ENCODE measurements around the gene CLIP2. TPM values are rescaled to one million over a fixed set of nuclear protein-coding genes. Genes with fewer than 3 reads are reported as not detected.
A peak's percentile ranks its signal among the peaks of the same experiment; 100 is the strongest.
"Not testable (repeated sequence)": the region's sequence is repeated elsewhere in the genome, so short reads cannot be mapped to it uniquely, and the experiment has no call there.

Gene CLIP2
- 10 to 100 TPM; 16.1 to 26.6 TPM for total RNA-seq
- long read RNA-seq, donor 1, full-length matches to known transcripts: 6 of 11 reads
- long read RNA-seq, donor 1, partial matches to known transcripts: 2 of 11 reads
- long read RNA-seq, donor 1, other reads (novel, unspliced or antisense): 3 of 11 reads
- long read RNA-seq, donor 2, partial matches to known transcripts: 1 of 8 reads
- long read RNA-seq, donor 2, other reads (novel, unspliced or antisense): 7 of 8 reads

DNA sequence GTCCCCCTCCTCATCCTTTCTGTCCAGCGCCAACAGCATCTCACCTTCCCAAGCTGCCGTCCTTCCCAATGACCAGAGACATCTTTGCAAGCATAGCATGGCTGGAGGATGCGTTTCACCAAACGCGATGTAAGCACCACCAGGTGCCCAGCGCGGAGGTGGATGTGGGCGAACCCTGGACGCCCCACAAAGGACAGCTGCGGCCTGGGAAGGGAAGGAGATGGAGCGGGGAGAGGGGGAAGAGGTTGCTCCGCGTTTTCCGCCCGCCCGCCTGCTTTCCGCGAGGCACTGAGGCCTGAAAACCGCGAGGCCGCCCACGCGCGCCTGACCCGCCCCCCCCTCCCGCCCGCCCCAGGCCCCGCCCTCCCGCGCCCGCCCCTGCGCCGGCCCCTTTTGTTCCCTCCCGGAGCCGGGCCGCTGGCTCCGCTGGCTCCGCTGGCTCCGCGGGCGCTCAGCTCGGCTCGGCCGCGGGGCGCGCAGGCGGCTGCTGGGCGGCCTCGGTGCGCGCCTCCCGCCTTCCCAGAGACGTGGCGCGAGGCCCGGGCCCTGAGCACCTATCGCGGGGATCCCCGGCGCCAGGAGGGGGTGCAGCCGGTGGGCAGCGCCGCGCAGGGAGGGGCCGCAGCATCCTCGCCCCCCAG is at the start of gene CLIP2:
TSS of gene CLIP2 (plus strand) at position 390 of the 641 bp plus-strand sequence. CDS start 28,140 bp downstream, outside the sequence.
- intact Hi-C loops (cut with DNase I): no loop called here
- peak; percentile 94 for DNase-seq (ENCODE audit: low spot score)

GRCh38 chr7:74240482-74240881 is 48.7 kb upstream of the CLIP2 start:
- intact Hi-C loops (cut with DNase I): no loop called here
- DNase-seq (ENCODE audit: low spot score): no peak

DNA sequence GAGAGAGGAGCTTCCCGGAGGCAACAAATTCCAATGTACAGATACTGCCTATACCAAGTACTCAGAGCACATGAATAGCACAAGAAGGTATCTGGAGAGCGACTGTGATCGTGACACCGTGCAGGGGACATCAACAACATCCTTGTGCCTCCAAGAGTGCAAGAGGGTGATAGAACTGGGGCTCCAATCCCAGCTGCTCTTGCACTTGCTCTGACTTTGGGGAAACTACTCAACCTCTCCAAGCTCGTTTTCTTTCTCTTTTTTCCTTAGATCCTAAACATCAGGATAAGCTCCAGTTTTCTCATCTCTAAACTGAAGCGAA is 47.1 kb upstream of the CLIP2 start:
- no peak for DNase-seq (ENCODE audit: low spot score)
- intact Hi-C loops (cut with DNase I): no loop called here

GRCh38 chr7:74246497-74246896 is 42.7 kb upstream of the CLIP2 start:
- intact Hi-C loops (cut with DNase I): no loop called here
- DNase-seq (ENCODE audit: low spot score): no peak

GRCh38 chr7:74248156-74248555 is 41.1 kb upstream of the CLIP2 start:
- intact Hi-C loops (cut with DNase I): no loop called here
- no peak for DNase-seq (ENCODE audit: low spot score)

DNA sequence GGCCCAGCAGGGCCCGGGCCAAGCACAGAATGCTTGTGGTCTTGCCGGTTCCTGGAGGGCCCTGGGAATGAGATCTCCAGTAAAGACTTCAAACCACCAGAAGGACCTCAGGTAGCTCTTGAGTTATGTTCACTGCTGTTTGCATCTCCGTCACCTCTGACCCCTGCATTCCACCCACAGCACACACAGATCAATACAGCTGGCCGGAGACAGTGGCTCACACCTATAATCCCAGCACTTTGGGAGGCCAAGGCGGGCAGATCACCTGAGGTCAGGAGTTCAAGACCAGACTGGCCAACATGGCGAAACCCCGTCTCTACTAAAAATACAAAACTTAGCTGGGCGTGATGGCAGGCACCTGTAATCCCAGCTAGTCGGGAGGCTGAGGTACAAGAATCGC is 40.1 kb upstream of the CLIP2 start:
- not testable (repeated sequence) for DNase-seq (ENCODE audit: low spot score)

GRCh38 chr7:74252893-74253292 is 36.3 kb upstream of the CLIP2 start:
- no peak for DNase-seq (ENCODE audit: low spot score)

More for the DNA sequence above, 40.1 kb upstream of the CLIP2 start:
- intact Hi-C loops (cut with DNase I): not testable (repeated sequence)

GRCh38 chr7:74253331-74253730 is 35.9 kb upstream of the CLIP2 start:
- no peak for DNase-seq (ENCODE audit: low spot score)
- intact Hi-C loops (cut with DNase I): loop anchor here in 1 of 2 donors (10.0 kb wide), 1 partner anchor 49 kb away; no protein-coding TSS in a partner anchor

More at GRCh38 chr7:74252893-74253292, 36.3 kb upstream of the CLIP2 start:
- intact Hi-C loops (cut with DNase I): loop anchor here in 1 of 2 donors (10.0 kb wide), 1 partner anchor 48 kb away; no protein-coding TSS in a partner anchor

DNA sequence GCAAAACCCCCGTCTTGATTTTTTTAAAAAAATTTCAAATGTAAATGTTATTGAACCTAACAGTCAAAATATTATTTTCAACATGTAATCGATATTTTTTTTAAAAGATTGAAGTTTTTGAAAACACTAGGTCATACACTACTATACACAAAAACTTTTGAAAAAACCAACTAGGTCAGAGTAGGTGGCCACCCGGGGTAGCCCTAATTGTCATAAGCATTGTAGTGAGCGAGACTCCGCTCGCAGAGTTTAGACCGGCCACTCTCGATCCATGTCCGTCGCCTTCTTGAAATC is 35.4 kb upstream of the CLIP2 start:
- no peak for DNase-seq (ENCODE audit: low spot score)
- intact Hi-C loops (cut with DNase I): loop anchor here in 1 of 2 donors (10.0 kb wide), 1 partner anchor 49 kb away; no protein-coding TSS in a partner anchor

- peak; percentile 99 for DNase-seq (ENCODE audit: low spot score)
- intact Hi-C loops (cut with DNase I): loop anchor here in 1 of 2 donors (10.0 kb wide), 1 partner anchor 49 kb away; no protein-coding TSS in a partner anchor
Observed at GRCh38 chr7:74254129-74254857, 34.9 kb upstream of the CLIP2 start, which contains the start of gene RFC2. Gene RFC2 (minus strand): TSS chr7:74254399. CDS start chr7:74254383, 16 bp downstream.

GRCh38 chr7:74254858-74255379 is 34.3 kb upstream of the CLIP2 start:
- intact Hi-C loops (cut with DNase I): loop anchor here in 1 of 2 donors (10.0 kb wide), 1 partner anchor 50 kb away; no protein-coding TSS in a partner anchor
- no peak for DNase-seq (ENCODE audit: low spot score)

- not testable (repeated sequence) for DNase-seq (ENCODE audit: low spot score)
- intact Hi-C loops (cut with DNase I): loop anchor here in 1 of 2 donors (10.0 kb wide), 1 partner anchor 51 kb away; no protein-coding TSS in a partner anchor
Observed at GRCh38 chr7:74255461-74255860, 33.7 kb upstream of the CLIP2 start.

DNA sequence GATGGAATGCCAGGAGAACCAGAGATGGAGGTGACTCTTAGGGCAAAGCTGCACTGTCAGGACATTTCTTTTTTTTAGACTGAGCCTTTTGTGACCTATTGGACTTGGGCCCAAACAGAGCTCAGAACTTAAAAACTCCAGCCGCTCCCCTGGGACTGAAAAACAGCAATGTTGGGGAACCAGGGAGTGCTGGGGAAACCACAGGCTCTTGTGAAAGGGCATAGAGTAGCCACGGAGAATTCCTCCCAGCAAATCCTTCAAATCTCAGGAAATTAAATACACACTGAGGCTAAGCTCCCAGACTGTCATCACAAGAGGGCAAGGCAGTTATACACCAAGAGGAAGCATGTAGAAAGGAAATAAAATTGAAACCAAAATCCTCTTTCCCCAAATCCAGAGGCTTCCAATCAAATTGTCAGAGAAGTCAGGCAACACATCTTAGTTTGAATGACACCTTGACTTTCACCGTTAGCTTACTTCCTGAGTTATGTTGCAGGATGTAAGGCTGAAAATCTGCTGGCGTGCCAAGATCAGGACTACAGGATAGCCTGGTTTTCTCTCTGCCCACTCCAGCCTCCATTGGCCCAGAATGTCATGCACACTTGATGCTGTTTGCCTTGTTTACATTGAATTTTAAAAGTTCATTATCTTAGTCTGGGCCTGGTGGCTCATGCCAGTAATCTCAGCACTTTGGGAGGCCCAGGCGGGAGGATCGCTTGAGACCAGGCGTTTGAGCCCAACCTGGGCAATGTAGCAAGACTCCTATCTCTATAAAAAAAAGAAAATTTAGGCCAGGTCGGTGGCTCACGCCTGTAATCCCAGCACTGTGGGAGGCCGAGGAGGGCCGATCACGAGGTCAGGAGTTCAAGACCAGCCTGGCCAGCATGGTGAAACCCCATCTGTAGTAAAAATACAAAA is 32.5 kb upstream of the CLIP2 start:
- intact Hi-C loops (cut with DNase I): loop anchor here in 1 of 2 donors (10.0 kb wide), 1 partner anchor 52 kb away; no protein-coding TSS in a partner anchor
- no peak for DNase-seq (ENCODE audit: low spot score)

DNA sequence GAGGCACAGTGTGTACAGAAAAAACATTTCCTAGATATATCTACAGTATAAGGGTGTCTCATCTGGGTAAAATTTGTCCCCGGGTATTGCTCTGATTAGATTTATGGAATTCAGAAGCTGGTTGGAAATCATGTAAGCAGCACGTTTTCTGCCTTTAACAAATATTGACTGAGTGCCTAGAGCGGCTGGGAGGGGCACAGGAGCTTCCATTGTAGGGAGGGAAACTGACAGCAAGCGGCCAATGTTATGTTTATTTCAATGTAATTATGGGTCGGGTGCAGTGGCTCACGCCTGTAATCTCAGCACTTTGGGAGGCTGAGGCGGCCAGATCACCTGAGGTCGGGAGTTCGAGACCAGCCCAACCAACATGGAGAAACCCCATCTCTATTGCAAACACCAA is 30.6 kb upstream of the CLIP2 start:
- DNase-seq (ENCODE audit: low spot score): no peak
- intact Hi-C loops (cut with DNase I): loop anchor here in 1 of 2 donors (10.0 kb wide), 1 partner anchor 54 kb away; no protein-coding TSS in a partner anchor

DNA sequence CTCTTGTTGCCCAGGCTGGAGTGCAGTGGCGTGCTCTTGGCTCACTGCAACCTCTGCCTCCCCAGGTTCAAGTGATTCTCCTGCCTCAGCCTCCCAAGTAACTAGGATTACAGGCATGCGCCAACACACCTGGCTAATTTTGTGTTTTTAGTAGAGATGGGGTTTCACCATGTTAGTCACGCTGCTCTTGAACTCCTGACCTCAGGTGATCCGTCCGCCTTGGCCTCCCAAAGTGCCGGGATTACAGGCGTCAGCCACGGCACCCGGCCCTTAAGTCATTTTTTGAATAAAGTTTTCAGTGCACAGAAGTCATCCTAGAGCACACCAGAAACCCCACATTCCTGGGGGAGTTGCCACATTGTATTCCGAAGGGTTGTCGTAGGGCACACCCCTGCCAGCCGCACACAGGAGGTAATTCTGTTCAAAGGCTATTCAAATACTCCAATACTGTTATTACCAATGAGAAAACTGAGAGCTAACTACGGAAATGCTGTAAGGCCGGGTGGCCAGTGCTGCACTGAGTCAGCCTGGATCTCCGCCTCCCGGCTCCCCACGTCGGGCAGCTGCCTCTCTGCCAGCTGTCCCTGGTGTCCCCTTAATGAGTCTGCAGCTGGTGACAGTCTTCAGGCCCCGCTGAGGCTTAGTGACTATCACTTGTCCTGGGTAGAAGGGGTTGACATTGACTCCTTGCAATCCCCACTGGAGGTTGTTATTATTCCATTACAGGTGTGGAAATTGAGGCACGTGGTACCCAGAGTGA is 26.4 kb upstream of the CLIP2 start:
- DNase-seq (ENCODE audit: low spot score): no peak
- intact Hi-C loops (cut with DNase I): no loop called here

DNA sequence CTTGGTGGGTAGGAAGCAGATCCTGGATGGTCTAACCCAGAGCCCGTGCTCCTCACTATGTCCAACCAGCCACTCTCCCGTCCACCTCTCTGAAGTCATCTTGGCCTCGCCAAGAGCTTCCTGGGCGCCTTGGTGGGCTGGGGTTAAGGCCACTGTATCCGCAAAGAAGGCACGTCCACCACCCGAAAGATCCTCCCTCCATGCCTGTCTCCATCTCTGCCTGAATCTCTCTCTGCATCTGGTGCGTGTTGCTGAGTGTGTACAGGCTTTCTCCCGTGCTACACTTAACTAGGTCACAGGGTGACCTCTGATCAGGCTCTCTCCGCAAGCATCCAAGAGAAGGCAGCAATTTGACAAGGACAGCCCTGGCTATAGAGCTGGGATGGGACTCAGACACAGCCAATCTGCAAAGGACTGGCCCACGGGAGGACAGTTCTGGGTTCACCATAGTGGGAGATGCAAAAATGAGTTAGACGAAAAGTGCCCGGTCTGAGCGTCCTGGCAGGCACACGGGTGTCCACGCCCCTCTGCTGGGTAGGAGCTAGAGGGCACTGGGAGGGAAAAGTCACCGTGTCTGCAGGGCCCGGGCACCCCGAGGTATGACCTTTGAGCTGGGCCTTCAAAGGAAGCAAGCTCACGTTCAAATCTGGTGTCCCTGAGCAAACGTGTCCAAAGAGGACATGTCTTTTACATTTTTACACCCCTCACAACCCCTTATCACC is 25.6 kb upstream of the CLIP2 start:
- intact Hi-C loops (cut with DNase I): no loop called here
- DNase-seq (ENCODE audit: low spot score): no peak

DNA sequence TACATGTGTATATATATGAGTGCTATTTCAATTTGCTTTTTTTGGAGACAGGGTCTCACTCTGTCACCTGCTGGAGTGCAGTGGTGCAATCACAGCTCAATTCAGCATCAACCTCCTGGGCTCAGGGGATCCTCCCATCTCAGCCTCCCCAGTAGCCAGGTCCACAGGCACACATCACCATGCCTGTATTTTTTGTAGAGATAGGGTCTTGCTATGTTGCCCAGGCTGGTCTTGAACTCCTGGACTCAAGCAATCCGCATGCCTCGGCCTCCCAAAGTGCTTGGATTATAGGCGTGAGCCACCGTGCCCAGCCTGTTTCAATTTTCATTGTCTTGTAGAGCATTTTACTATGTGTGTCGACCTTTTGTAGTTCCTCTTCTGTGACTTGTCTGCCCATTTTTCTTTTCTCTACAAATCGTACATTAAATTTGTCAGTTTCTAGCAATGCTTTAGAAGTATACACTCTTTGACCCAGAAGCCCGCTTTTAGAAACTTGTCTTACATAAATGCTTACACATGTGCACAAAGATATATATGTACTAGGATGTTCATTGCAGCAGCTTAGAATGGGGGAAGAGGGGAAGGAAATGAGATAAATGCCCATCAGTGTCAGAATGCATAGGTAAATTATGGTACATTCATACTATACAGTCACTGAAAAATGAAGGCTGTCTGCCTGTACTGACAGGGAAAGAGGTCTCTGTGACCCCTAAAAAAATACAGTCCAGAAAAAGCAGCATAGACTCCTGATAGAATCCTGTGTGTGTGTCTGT is 22.8 kb upstream of the CLIP2 start:
- DNase-seq (ENCODE audit: low spot score): no peak
- intact Hi-C loops (cut with DNase I): no loop called here
